ENCODE results near the gene RAB30.

DNA sequence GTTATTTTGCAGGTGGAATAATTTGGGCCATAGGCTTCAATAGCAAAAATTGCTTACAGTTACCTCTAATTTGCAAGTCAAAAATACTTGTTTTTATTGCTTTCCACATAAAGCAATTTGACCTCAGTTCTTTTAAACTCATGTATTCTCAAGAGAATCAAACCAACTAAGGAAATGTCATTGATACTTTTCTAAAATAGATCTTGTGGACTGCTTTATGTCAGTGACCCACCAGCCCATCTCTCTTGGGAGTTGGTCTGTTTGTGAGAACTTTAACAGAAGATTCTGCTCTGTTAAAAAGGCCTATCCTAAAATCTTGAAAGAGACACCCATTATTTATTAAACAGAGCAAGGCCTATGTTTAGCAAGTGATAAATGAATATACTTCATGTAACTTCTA is 94.9 kb downstream of the RAB30 start:
- no peak for TF ChIP-seq CTCF (IDR thresholded peaks at IDR 0.05 in 4 of 5, conservative IDR thresholded peaks at IDR 0.05 in 1 of 5)
- TF ChIP-seq POLR2A (IDR thresholded peaks at IDR 0.05) = no peak

All from gastrocnemius medialis (tissue), 4 donors.